ENCODE measurements around the gene ALPL. TPM values are rescaled to one million over a fixed set of nuclear protein-coding genes. Genes with fewer than 3 reads are reported as not detected.

ALPL gene
- total and polyA plus RNA-seq, 10 of the 15 experiments (the other 5 are each of a cell fraction or from before 2014, with no cell fraction given) = 0.07 to 0.59 (median 0.31) TPM; not detected in 2

DNA sequence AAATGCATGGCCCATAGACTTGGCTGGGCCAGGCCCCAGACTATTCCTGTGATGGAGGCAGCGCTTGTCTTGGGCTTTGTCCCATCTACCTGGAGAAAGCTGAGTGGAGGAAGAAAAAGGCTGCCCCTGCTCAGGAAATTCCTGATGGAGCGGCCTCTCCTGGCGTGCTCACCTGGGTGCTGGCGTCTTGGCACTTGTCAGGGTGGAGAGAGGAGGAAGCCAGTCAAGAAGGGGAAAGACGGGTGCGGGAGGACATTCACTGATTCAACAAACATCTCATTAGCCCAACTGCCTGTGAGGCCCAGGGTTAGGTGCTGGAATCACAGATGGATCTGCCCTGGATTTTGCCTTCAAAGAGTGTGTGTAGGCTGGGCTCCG is 16.1 kb downstream of the ALPL start (continued):
- TF ChIP-seq, protein P1, sequence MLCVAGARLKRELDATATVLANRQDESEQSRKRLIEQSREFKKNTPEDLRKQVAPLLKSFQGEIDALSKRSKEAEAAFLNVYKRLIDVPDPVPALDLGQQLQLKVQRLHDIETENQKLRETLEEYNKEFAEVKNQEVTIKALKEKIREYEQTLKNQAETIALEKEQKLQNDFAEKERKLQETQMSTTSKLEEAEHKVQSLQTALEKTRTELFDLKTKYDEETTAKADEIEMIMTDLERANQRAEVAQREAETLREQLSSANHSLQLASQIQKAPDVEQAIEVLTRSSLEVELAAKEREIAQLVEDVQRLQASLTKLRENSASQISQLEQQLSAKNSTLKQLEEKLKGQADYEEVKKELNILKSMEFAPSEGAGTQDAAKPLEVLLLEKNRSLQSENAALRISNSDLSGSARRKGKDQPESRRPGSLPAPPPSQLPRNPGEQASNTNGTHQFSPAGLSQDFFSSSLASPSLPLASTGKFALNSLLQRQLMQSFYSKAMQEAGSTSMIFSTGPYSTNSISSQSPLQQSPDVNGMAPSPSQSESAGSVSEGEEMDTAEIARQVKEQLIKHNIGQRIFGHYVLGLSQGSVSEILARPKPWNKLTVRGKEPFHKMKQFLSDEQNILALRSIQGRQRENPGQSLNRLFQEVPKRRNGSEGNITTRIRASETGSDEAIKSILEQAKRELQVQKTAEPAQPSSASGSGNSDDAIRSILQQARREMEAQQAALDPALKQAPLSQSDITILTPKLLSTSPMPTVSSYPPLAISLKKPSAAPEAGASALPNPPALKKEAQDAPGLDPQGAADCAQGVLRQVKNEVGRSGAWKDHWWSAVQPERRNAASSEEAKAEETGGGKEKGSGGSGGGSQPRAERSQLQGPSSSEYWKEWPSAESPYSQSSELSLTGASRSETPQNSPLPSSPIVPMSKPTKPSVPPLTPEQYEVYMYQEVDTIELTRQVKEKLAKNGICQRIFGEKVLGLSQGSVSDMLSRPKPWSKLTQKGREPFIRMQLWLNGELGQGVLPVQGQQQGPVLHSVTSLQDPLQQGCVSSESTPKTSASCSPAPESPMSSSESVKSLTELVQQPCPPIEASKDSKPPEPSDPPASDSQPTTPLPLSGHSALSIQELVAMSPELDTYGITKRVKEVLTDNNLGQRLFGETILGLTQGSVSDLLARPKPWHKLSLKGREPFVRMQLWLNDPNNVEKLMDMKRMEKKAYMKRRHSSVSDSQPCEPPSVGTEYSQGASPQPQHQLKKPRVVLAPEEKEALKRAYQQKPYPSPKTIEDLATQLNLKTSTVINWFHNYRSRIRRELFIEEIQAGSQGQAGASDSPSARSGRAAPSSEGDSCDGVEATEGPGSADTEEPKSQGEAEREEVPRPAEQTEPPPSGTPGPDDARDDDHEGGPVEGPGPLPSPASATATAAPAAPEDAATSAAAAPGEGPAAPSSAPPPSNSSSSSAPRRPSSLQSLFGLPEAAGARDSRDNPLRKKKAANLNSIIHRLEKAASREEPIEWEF (IDR thresholded peaks at IDR 0.05; ENCODE audit: insufficient replicate concordance, low read depth, low read length) = no peak
- TF ChIP-seq ZNF384 (IDR thresholded peaks at IDR 0.05; ENCODE audit: borderline replicate concordance, low read depth, low read length) (no peak), PAX8 (IDR thresholded peaks at IDR 0.05) (no peak), BCL11A (IDR thresholded peaks at IDR 0.05; ENCODE audit: low read depth, low read length) (no peak), SMAD5 (IDR thresholded peaks at IDR 0.05; ENCODE audit: low read depth) (no peak), MEF2B (IDR thresholded peaks at IDR 0.05; ENCODE audit: partially characterized antibody, poor library complexity, severe bottlenecking) (no peak)
- TF ChIP-seq, protein P2, sequence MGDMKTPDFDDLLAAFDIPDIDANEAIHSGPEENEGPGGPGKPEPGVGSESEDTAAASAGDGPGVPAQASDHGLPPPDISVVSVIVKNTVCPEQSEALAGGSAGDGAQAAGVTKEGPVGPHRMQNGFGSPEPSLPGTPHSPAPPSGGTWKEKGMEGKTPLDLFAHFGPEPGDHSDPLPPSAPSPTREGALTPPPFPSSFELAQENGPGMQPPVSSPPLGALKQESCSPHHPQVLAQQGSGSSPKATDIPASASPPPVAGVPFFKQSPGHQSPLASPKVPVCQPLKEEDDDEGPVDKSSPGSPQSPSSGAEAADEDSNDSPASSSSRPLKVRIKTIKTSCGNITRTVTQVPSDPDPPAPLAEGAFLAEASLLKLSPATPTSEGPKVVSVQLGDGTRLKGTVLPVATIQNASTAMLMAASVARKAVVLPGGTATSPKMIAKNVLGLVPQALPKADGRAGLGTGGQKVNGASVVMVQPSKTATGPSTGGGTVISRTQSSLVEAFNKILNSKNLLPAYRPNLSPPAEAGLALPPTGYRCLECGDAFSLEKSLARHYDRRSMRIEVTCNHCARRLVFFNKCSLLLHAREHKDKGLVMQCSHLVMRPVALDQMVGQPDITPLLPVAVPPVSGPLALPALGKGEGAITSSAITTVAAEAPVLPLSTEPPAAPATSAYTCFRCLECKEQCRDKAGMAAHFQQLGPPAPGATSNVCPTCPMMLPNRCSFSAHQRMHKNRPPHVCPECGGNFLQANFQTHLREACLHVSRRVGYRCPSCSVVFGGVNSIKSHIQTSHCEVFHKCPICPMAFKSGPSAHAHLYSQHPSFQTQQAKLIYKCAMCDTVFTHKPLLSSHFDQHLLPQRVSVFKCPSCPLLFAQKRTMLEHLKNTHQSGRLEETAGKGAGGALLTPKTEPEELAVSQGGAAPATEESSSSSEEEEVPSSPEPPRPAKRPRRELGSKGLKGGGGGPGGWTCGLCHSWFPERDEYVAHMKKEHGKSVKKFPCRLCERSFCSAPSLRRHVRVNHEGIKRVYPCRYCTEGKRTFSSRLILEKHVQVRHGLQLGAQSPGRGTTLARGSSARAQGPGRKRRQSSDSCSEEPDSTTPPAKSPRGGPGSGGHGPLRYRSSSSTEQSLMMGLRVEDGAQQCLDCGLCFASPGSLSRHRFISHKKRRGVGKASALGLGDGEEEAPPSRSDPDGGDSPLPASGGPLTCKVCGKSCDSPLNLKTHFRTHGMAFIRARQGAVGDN (IDR thresholded peaks at IDR 0.05) = no peak

Measured in GM12878 (cell line).